HG03060 (cell line): ENCODE data around the gene ZNF771.
"Not testable (repeated sequence)": the region's sequence is repeated elsewhere in the genome, so short reads cannot be mapped to it uniquely, and the experiment has no call there.

Source experiments
- ATAC-seq: cut with Tn5 transposase; IDR thresholded peaks from one replicate; pipeline ENCODE4 v1.9.1; 2021; ENCODE audit warnings: low read depth, moderate number of reproducible peaks; ENCODE audit not compliant: unreplicated experiment

ZNF771 gene

GRCh38 chr16:30458561-30459394 lies 51.4 kb downstream of the ZNF771 start:
- peak; percentile 87 for ATAC-seq

- ATAC-seq: no peak
These were observed 52.0 kb downstream of the ZNF771 start for GRCh38 chr16:30459456-30459855.

GRCh38 chr16:30461426-30461825 lies 54.0 kb downstream of the ZNF771 start:
- ATAC-seq: not testable (repeated sequence)

GRCh38 chr16:30464078-30464477 lies 56.7 kb downstream of the ZNF771 start:
- no peak for ATAC-seq
